Measurements from ENCODE around the gene PDK4. TPM values are rescaled to one million over a fixed set of nuclear protein-coding genes. Genes with fewer than 3 reads are reported as not detected.

PDK4 gene
- polyA plus RNA-seq, 3 donors = 2.2 to 26.0 (median 12.4) TPM

- H3K4me3 ChIP-seq (replicated peaks in 1 of 3; ENCODE audit: low read depth in 2 of 3, low read length in 3 of 3) = no peak overlapping the region
- no peak for DNase-seq
- H3K9ac ChIP-seq (ENCODE audit: insufficient read depth, low read length, poor library complexity, severe bottlenecking) = no peak overlapping the region
- H3K36me3 ChIP-seq (replicated peaks in 1 of 2; ENCODE audit: control insufficient read depth in 1 of 2, insufficient read depth in 2 of 2, low read length in 2 of 2) = no peaks in the 10 kb centered on the region
- intact Hi-C loops (cut with micrococcal nuclease) = no loop called here
- peaks cover 1 to 4% (median 2%) of the 10 kb centered on the region in 3 donors for H3K27me3 Mint-ChIP-seq (ENCODE audit: low read depth in 3 of 3)
- H3K27ac ChIP-seq (ENCODE audit: low read depth in 1 of 2, low read length in 2 of 2) = no peak overlapping the region
- no peak overlapping the region for H3K4me3 Mint-ChIP-seq
- 88% methylated on average over 1 of the region's 2 CpGs for WGBS (ENCODE audit: insufficient coverage)
- H3K9me3 ChIP-seq (replicated peaks in 1 of 2; ENCODE audit: control insufficient read depth in 1 of 2, insufficient read depth in 1 of 2, low read length in 2 of 2) = no peaks in the 10 kb centered on the region
- no peaks in the 10 kb centered on the region for H4K20me1 ChIP-seq (ENCODE audit: insufficient read depth, low read length)
- no peaks in the 10 kb centered on the region for H3K4me1 ChIP-seq (ENCODE audit: control insufficient read depth in 1 of 2, insufficient read depth in 2 of 2, low read length in 2 of 2)
- H3K79me2 ChIP-seq (ENCODE audit: insufficient read depth, low read length) = no peaks in the 10 kb centered on the region
- H3K27me3 ChIP-seq (ENCODE audit: control insufficient read depth in 2 of 2, insufficient read depth in 2 of 2, low read length in 2 of 2) = no peaks in the 10 kb centered on the region
- TF ChIP-seq CTCF (IDR thresholded peaks at IDR 0.05) = no peak
- peaks cover 0 to 2% (median 0%) of the 10 kb centered on the region in 7 donors for H3K9me3 Mint-ChIP-seq
- no peaks in the 10 kb centered on the region for H3K36me3 Mint-ChIP-seq
- no peak overlapping the region for H3K4me2 ChIP-seq (replicated peaks; ENCODE audit: extremely low read depth, low read length, poor library complexity, severe bottlenecking)
- H3K4me1 Mint-ChIP-seq = no peaks in the 10 kb centered on the region
- H2AFZ ChIP-seq (ENCODE audit: insufficient read depth, low read depth, low read length, poor library complexity, severe bottlenecking) = no peak overlapping the region
- no peak overlapping the region for H3K27ac Mint-ChIP-seq
Observed at GRCh38 chr7:95560674-95561073, 35.6 kb downstream of the PDK4 start.

- H3K9ac ChIP-seq (ENCODE audit: insufficient read depth, low read length, poor library complexity, severe bottlenecking) = no peak overlapping the region
- no CpG with 5 or more reads among the region's 3 CpGs for WGBS (ENCODE audit: insufficient coverage)
- no peak overlapping the region for H3K4me3 ChIP-seq (replicated peaks in 1 of 3; ENCODE audit: low read depth in 2 of 3, low read length in 3 of 3)
- H3K27me3 Mint-ChIP-seq (ENCODE audit: low read depth in 3 of 3) = peaks cover 0 to 3% (median 2%) of the 10 kb centered on the region in 3 donors
- peaks cover 3% of the 10 kb centered on the region for H3K4me1 Mint-ChIP-seq
- H2AFZ ChIP-seq (ENCODE audit: insufficient read depth, low read depth, low read length, poor library complexity, severe bottlenecking) = no peak overlapping the region
- no peaks in the 10 kb centered on the region for H4K20me1 ChIP-seq (ENCODE audit: insufficient read depth, low read length)
- H3K4me1 ChIP-seq (ENCODE audit: control insufficient read depth in 1 of 2, insufficient read depth in 2 of 2, low read length in 2 of 2) = no peaks in the 10 kb centered on the region
- H3K27ac ChIP-seq (ENCODE audit: low read depth in 1 of 2, low read length in 2 of 2) = no peak overlapping the region
- no peaks in the 10 kb centered on the region for H3K36me3 ChIP-seq (replicated peaks in 1 of 2; ENCODE audit: control insufficient read depth in 1 of 2, insufficient read depth in 2 of 2, low read length in 2 of 2)
- H3K4me3 Mint-ChIP-seq = no peak overlapping the region
- TF ChIP-seq CTCF (IDR thresholded peaks at IDR 0.05) = no peak
- intact Hi-C loops (cut with micrococcal nuclease) = no loop called here
- no peaks in the 10 kb centered on the region for H3K9me3 ChIP-seq (replicated peaks in 1 of 2; ENCODE audit: control insufficient read depth in 1 of 2, insufficient read depth in 1 of 2, low read length in 2 of 2)
- no peaks in the 10 kb centered on the region for H3K36me3 Mint-ChIP-seq
- no peak for DNase-seq
- H3K27ac Mint-ChIP-seq = no peak overlapping the region
- H3K9me3 Mint-ChIP-seq = no peaks in the 10 kb centered on the region
- H3K27me3 ChIP-seq (ENCODE audit: control insufficient read depth in 2 of 2, insufficient read depth in 2 of 2, low read length in 2 of 2) = no peaks in the 10 kb centered on the region
- H3K4me2 ChIP-seq (replicated peaks; ENCODE audit: extremely low read depth, low read length, poor library complexity, severe bottlenecking) = no peak overlapping the region
- no peaks in the 10 kb centered on the region for H3K79me2 ChIP-seq (ENCODE audit: insufficient read depth, low read length)
Observed at GRCh38 chr7:95558864-95559263, 37.5 kb downstream of the PDK4 start.

Data from CD14-positive monocyte (primary cell).